ENCODE measurements around the gene COL8A2. TPM values are rescaled to one million over a fixed set of nuclear protein-coding genes. Genes with fewer than 3 reads are reported as not detected.

Gene COL8A2
- total RNA-seq, 1 donor from 2014 or later, result 8.0 TPM

- no peak for DNase-seq (ENCODE audit: low spot score)
These were observed 12.2 kb upstream of the COL8A2 start for GRCh38 chr1:36137226-36137625.

DNA sequence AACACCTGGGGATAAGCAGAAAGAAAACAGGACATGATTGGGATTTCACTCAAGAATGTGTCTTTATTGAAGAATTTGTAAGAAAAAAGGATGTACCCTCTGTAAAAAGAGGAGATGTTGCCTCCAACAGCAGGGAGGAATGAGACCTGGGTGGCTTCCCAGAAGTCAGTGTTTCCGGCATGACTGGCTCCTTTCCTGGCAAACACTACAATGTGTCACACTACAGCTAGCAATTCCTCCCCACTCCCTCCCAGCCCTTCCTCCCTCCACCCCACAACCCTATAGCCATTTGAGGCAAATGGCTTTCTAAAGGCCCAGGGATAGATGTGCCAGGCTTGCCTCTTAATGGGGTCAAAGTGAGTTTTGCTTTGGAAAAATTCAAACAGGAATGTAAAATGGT lies 11.5 kb upstream of the COL8A2 start:
- no peak for DNase-seq (ENCODE audit: low spot score)

- no peak for DNase-seq (ENCODE audit: low spot score)
These were observed 10.8 kb upstream of the COL8A2 start for GRCh38 chr1:36135796-36136195.

- no peak for DNase-seq (ENCODE audit: low spot score)
These were observed 10.3 kb upstream of the COL8A2 start for GRCh38 chr1:36135330-36135667.

GRCh38 chr1:36134505-36135329 lies 9.7 kb upstream of the COL8A2 start:
- peak; percentile 64 for DNase-seq (ENCODE audit: low spot score)

GRCh38 chr1:36134031-36134430 lies 9.0 kb upstream of the COL8A2 start:
- DNase-seq (ENCODE audit: low spot score), result no peak

- DNase-seq (ENCODE audit: low spot score), result peak; percentile 89
These were observed 8.5 kb upstream of the COL8A2 start for GRCh38 chr1:36133484-36133883.

- no peak for DNase-seq (ENCODE audit: low spot score)
These were observed 7.0 kb upstream of the COL8A2 start for GRCh38 chr1:36132029-36132428.

DNA sequence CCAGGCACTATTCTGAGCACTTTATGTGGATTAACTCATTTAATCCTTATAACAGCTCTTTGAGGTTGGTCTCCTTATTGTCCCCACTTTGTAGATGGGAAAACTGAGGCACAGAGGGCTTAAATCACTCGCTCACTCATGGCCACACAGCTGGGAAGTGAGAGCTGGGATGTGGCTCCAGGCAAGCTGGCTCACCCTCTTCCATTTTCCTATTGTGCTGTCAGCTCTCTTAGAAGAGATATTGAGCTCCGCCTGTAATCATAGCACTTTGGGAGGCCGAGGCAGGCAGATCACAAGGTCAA lies 3.8 kb upstream of the COL8A2 start:
- no peak for DNase-seq (ENCODE audit: low spot score)

GRCh38 chr1:36128126-36128904 lies 3.3 kb upstream of the COL8A2 start:
- no peak for DNase-seq (ENCODE audit: low spot score)

- no peak for DNase-seq (ENCODE audit: low spot score)
These were observed 1.9 kb upstream of the COL8A2 start for GRCh38 chr1:36126797-36127500.

DNA sequence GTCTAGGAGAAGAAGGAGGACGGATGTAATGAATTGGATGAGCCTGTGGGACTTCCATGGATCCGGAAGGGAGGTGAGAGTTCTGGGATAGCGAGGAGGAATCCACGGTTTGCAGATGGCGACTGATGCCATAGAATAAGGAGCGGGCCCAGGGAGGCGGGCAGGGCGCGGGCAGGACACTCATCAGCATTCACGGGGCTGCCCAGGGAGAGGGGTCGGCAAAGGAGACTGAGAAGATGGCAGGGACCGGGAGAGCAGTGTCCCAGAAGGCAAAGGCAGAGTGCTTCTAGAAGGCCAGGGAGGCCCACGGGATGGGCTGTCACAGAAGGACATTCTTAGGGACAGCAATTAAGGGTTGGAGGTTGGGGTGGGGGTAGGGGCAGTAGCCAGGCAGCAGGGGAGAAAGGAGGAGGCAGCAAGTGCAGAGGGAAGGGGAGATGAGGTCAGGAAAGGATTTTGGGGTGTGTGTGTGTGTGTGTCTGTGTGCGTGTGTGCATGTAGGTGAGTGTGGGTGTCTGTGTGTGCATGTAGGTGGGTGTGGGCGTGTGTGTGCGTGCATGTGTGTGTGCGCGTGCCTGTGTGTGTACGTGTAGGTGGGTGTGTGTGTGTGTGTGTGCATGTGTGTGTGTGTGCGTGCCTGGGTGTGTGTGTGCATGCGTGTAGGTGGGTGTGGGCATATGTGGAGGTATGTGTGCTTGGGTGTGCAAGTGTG lies 1.1 kb upstream of the COL8A2 start:
- no peak for DNase-seq (ENCODE audit: low spot score)

DNA sequence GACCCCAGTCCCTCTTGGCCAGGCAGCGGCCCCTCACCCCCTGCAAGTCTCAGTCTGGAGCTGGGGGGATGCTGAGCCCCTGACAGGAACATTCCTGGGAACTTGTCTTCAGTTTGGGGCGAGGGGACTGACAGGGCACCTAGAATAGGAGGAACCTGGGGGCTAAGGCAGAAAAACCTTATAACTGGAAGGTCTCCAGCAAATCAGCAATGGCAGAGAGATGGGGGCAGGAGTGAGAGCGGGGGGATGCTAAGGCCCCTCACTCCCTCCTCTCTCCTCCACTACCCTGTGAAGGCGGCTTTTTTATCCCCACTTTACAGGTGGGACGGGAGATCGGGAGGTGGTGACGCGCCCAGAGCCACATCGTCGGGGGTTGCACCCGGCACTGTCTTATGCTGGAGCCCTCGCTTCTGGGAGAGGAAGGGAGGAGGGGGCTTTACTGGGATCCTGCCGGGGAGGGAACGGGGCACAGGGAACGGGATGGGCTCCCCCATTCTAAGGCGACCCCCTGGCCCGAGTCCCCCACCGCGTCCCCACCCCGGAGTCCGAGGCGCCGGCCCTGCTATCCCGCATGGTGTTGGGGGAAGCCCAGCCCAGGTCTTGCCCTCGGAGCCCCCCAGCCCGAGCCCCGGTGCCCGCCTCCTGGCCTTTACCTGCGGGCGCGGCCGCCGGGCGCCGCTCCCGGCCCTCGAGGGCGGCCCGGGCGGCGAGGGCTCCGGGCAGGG lies 456 bp downstream of the COL8A2 start:
- DNase-seq (ENCODE audit: low spot score), result no peak

- DNase-seq (ENCODE audit: low spot score), result no peak
These were observed 1.7 kb downstream of the COL8A2 start for GRCh38 chr1:36123356-36123755.

GRCh38 chr1:36122062-36123030 lies 2.7 kb downstream of the COL8A2 start:
- DNase-seq (ENCODE audit: low spot score), result no peak

GRCh38 chr1:36119456-36119855 lies 5.6 kb downstream of the COL8A2 start:
- DNase-seq (ENCODE audit: low spot score), result no peak

DNA sequence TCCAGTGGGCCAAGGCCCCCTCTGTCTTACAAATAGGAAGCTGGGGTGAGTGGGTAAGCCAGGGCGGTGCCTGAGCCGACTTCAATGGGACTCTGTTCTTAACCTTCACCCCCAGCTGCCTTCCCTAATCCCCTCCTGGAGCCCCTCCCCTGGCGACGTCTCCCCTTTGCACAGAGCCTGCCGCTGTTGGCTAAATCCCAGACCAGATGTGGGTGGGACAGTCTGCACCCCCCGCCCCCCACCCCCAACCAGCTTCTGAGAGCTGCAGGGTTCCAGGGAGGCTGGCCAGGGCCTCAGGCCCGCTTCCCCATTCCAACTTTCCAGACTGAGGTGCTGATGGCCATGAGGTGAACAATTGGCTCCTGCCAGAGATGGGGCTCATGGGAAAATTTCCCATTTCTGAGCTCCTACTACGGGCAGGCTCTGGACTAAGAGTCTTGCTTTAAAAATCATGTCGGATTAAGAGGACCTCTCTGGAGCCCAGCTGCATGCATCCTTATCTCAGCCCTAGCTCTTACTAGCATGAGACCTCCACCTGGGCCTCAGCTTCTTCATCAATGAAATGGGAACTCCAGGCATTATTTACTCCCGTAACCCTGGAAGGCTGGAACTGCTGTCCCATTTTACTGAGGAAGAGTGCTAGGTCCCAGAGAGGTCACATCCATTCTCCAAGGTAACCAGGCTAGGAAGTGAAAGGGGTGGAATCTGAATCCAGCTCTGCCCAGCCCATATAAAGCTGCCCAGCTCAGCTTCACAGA lies 6.4 kb downstream of the COL8A2 start:
- DNase-seq (ENCODE audit: low spot score), result no peak

GRCh38 chr1:36116901-36117300 lies 8.1 kb downstream of the COL8A2 start:
- DNase-seq (ENCODE audit: low spot score), result no peak

- DNase-seq (ENCODE audit: low spot score), result no peak
These were observed 9.1 kb downstream of the COL8A2 start for GRCh38 chr1:36115931-36116330.

Data from ureter (tissue), 1 donor.